Measurements from ENCODE around the gene ATAT1.

GRCh38 chr6:30615958-30616810 is 10.5 kb upstream of the ATAT1 start:
- no peak for TF ChIP-seq POLR2A (IDR thresholded peaks at IDR 0.05)
- TF ChIP-seq, protein P1, sequence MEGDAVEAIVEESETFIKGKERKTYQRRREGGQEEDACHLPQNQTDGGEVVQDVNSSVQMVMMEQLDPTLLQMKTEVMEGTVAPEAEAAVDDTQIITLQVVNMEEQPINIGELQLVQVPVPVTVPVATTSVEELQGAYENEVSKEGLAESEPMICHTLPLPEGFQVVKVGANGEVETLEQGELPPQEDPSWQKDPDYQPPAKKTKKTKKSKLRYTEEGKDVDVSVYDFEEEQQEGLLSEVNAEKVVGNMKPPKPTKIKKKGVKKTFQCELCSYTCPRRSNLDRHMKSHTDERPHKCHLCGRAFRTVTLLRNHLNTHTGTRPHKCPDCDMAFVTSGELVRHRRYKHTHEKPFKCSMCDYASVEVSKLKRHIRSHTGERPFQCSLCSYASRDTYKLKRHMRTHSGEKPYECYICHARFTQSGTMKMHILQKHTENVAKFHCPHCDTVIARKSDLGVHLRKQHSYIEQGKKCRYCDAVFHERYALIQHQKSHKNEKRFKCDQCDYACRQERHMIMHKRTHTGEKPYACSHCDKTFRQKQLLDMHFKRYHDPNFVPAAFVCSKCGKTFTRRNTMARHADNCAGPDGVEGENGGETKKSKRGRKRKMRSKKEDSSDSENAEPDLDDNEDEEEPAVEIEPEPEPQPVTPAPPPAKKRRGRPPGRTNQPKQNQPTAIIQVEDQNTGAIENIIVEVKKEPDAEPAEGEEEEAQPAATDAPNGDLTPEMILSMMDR (IDR thresholded peaks at IDR 0.05) = no peak
- TF ChIP-seq POLR2AphosphoS5 (IDR thresholded peaks at IDR 0.05; ENCODE audit: insufficient read depth in 1 of 2, low read depth in 1 of 2) = no peak

Data from vagina (tissue), 2 donors.